ENCODE data around the gene KDM4D. TPM values are rescaled to one million over a fixed set of nuclear protein-coding genes. Genes with fewer than 3 reads are reported as not detected.

KDM4D gene
- total and polyA plus RNA-seq, 2 of the 4 experiments (the other 2 are of a cell fraction): 0.90 to 1.1 TPM

GRCh38 chr11:94968334-94968958, 5.1 kb upstream of the KDM4D start:
- intact Hi-C loops (cut with micrococcal nuclease): loop anchor here (1.0 to 5.0 kb wide), 4 partner anchors 91 to 449 kb away; partner anchors contain the start of gene AMOTL1
- no TSS peak for BruUV-seq (replicated peaks)
- Histone ChIP-seq H3K79me1 (ENCODE audit: low read depth in 1 of 2, low read length in 2 of 2) (peaks cover 11 to 18% of the 10 kb centered on the region in 2 experiments), H4K5ac (ENCODE audit: low read depth, low read length) (no peak overlapping the region), H3K56ac (ENCODE audit: extremely low read depth, insufficient read depth, low read length) (no peak overlapping the region), H4K91ac (ENCODE audit: insufficient read depth, low read depth, low read length) (no peak overlapping the region), H2BK5ac (ENCODE audit: low read depth, low read length, poor library complexity, severe bottlenecking) (no peak overlapping the region), H2AK9ac (replicated peaks; ENCODE audit: low read depth, low read length, poor library complexity) (no peak overlapping the region), H3K4me3 (ENCODE audit: insufficient read depth, low read depth, low read length) (no peak overlapping the region), H3K14ac (replicated peaks; ENCODE audit: low read depth, low read length) (no peak overlapping the region), H2AK5ac (ENCODE audit: low read depth, low read length) (no peak overlapping the region), H3K9me1 (ENCODE audit: insufficient read depth, low read length) (no peaks in the 10 kb centered on the region), H3K9ac (ENCODE audit: low read depth, low read length) (no peak overlapping the region), H3K36me3 (ENCODE audit: control insufficient read depth, insufficient read depth, low read length) (peaks cover 28% of the 10 kb centered on the region), H3K27ac (ENCODE audit: insufficient read depth, low read length) (peak overlapping the region; percentile 25; the same call in 1 of the 2 replicates), H4K8ac (ENCODE audit: low read depth in 2 of 2, low read length in 2 of 2) (no peak overlapping the region), H3K4me2 (ENCODE audit: low read depth, low read length) (no peak overlapping the region), H3K23ac (ENCODE audit: low read depth, low read length) (no peak overlapping the region), H3K4ac (ENCODE audit: low read depth, low read length) (no peak overlapping the region), H2AFZ (replicated peaks; ENCODE audit: low read length, poor library complexity) (no peak overlapping the region), H2BK20ac (ENCODE audit: low read depth, low read length) (no peak overlapping the region), H3K4me1 (ENCODE audit: control insufficient read depth, insufficient read depth, low read length) (no peaks in the 10 kb centered on the region), H3K9me3 (ENCODE audit: control insufficient read depth, insufficient read depth, low read length) (no peaks in the 10 kb centered on the region), H2BK15ac (ENCODE audit: low read depth, low read length) (no peak overlapping the region), H4K20me1 (ENCODE audit: insufficient read depth, low read length) (no peaks in the 10 kb centered on the region), H3K18ac (ENCODE audit: low read depth, low read length) (no peak overlapping the region), H3K27me3 (ENCODE audit: control insufficient read depth, insufficient read depth, low read length) (no peaks in the 10 kb centered on the region), H2BK120ac (ENCODE audit: low read depth, low read length) (no peak overlapping the region)
- ChIA-PET CTCF (interaction anchor here (0.8 to 1.8 kb wide), 7 partner anchors 10 to 345 kb away, joined by 3 to 8 read pairs (median 3); no protein-coding TSS in a partner anchor), POLR2A (ENCODE audit: unreplicated experiment) (interaction anchor here (0.6 kb wide), 1 partner anchor 99 kb away, joined by 3 read pairs; no protein-coding TSS in a partner anchor)
- dilution Hi-C loops (cut with HindIII; ENCODE audit: low sequenced_read_pairs, unreplicated experiment): no loop called here
- ATAC-seq (ENCODE audit: low read depth) (peak; percentile 73), DNase-seq (peak; percentile 60)
- in situ Hi-C loops (cut with MboI; ENCODE audit: low sequenced_read_pairs): no loop called here
- WGBS, 2 experiments (ENCODE audit: extremely low coverage in 2 of 2, insufficient read length in 1 of 2): no CpG with 5 or more reads among the region's 1 CpG
- TF ChIP-seq, protein P1, sequence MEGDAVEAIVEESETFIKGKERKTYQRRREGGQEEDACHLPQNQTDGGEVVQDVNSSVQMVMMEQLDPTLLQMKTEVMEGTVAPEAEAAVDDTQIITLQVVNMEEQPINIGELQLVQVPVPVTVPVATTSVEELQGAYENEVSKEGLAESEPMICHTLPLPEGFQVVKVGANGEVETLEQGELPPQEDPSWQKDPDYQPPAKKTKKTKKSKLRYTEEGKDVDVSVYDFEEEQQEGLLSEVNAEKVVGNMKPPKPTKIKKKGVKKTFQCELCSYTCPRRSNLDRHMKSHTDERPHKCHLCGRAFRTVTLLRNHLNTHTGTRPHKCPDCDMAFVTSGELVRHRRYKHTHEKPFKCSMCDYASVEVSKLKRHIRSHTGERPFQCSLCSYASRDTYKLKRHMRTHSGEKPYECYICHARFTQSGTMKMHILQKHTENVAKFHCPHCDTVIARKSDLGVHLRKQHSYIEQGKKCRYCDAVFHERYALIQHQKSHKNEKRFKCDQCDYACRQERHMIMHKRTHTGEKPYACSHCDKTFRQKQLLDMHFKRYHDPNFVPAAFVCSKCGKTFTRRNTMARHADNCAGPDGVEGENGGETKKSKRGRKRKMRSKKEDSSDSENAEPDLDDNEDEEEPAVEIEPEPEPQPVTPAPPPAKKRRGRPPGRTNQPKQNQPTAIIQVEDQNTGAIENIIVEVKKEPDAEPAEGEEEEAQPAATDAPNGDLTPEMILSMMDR (conservative IDR thresholded peaks at IDR 0.05; ENCODE audit: low read depth, low read length): peak; percentile 69
- TF ChIP-seq NFE2L2 (IDR thresholded peaks at IDR 0.05; ENCODE audit: low read depth, low read length): no peak
- TF ChIP-seq RAD21 (IDR thresholded peaks at IDR 0.05; ENCODE audit: low read length): peak; percentile 66
- no peak for TF ChIP-seq POLR2A (IDR thresholded peaks at IDR 0.05; ENCODE audit: low read depth, low read length)
- no peak for TF ChIP-seq ELK1 (IDR thresholded peaks at IDR 0.05; ENCODE audit: borderline replicate concordance, low read depth, low read length)
- peak; percentile 79 for TF ChIP-seq SMC3 (IDR thresholded peaks at IDR 0.05; ENCODE audit: low read depth, low read length)
- TF ChIP-seq CEBPB (IDR thresholded peaks at IDR 0.05; ENCODE audit: low read depth, low read length): peak; percentile 65
- no peak for TF ChIP-seq RFX5 (IDR thresholded peaks at IDR 0.05; ENCODE audit: low read depth, low read length)
- TF ChIP-seq CHD1 (IDR thresholded peaks at IDR 0.05; ENCODE audit: low read depth, low read length): no peak
